ENCODE results near the gene IL17RC. TPM values are rescaled to one million over a fixed set of nuclear protein-coding genes. Genes with fewer than 3 reads are reported as not detected.

Gene IL17RC
- total and polyA plus RNA-seq, 4 donors = 20.5 to 39.8 (median 33.6) TPM

- H3K4me3 ChIP-seq = no peak overlapping the region
- no peak for DNase-seq
Observed at GRCh38 chr3:9918261-9919038, 1.6 kb downstream of the IL17RC start.

GRCh38 chr3:9928158-9928557, 11.3 kb downstream of the IL17RC start:
- WGBS, 2 donors = 97% methylated on average over 23 of the region's 23 CpGs
- H3K27ac ChIP-seq (ENCODE audit: low read depth in 1 of 2, low read length in 1 of 2) = no peak overlapping the region
- H3K4me3 ChIP-seq = no peak overlapping the region
- H3K4me1 ChIP-seq (ENCODE audit: control insufficient read depth in 5 of 5, insufficient read depth in 5 of 5, low read length in 5 of 5) = peaks cover 0 to 7% (median 0%) of the 10 kb centered on the region in 5 donors
- H3K9me3 ChIP-seq (ENCODE audit: control insufficient read depth in 4 of 4, insufficient read depth in 3 of 4, low read length in 3 of 4) = no peaks in the 10 kb centered on the region
- H3K27me3 ChIP-seq (ENCODE audit: control insufficient read depth in 3 of 3, insufficient read depth in 3 of 3, low read length in 2 of 3) = no peaks in the 10 kb centered on the region
- DNase-seq (no peak), ATAC-seq (ENCODE audit: insufficient read depth, low FRiP score) (no peak)
- H3K36me3 ChIP-seq (ENCODE audit: control insufficient read depth in 4 of 4, insufficient read depth in 4 of 4, low read length in 4 of 4) = peaks cover 4 to 31% (median 16%) of the 10 kb centered on the region in 4 donors
- no peak overlapping the region for H3K9ac ChIP-seq (ENCODE audit: insufficient read depth in 1 of 2, low read length in 2 of 2)
- TF ChIP-seq, protein P1, sequence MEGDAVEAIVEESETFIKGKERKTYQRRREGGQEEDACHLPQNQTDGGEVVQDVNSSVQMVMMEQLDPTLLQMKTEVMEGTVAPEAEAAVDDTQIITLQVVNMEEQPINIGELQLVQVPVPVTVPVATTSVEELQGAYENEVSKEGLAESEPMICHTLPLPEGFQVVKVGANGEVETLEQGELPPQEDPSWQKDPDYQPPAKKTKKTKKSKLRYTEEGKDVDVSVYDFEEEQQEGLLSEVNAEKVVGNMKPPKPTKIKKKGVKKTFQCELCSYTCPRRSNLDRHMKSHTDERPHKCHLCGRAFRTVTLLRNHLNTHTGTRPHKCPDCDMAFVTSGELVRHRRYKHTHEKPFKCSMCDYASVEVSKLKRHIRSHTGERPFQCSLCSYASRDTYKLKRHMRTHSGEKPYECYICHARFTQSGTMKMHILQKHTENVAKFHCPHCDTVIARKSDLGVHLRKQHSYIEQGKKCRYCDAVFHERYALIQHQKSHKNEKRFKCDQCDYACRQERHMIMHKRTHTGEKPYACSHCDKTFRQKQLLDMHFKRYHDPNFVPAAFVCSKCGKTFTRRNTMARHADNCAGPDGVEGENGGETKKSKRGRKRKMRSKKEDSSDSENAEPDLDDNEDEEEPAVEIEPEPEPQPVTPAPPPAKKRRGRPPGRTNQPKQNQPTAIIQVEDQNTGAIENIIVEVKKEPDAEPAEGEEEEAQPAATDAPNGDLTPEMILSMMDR (IDR thresholded peaks at IDR 0.05; ENCODE audit: control extremely low read depth, extremely low read depth) = no peak

More at GRCh38 chr3:9918261-9919038, 1.6 kb downstream of the IL17RC start:
- no peak for ATAC-seq (ENCODE audit: insufficient read depth, low FRiP score)
- Histone ChIP-seq H3K36me3 (ENCODE audit: control insufficient read depth in 4 of 4, insufficient read depth in 4 of 4, low read length in 4 of 4) (peaks cover 0 to 6% (median 5%) of the 10 kb centered on the region in 4 donors), H3K27ac (ENCODE audit: low read depth in 1 of 2, low read length in 1 of 2) (no peak overlapping the region), H3K9ac (ENCODE audit: insufficient read depth in 1 of 2, low read length in 2 of 2) (no peak overlapping the region), H3K27me3 (ENCODE audit: control insufficient read depth in 3 of 3, insufficient read depth in 3 of 3, low read length in 2 of 3) (no peaks in the 10 kb centered on the region), H3K9me3 (ENCODE audit: control insufficient read depth in 4 of 4, insufficient read depth in 3 of 4, low read length in 3 of 4) (no peaks in the 10 kb centered on the region), H3K4me1 (ENCODE audit: control insufficient read depth in 5 of 5, insufficient read depth in 5 of 5, low read length in 5 of 5) (peaks cover 0 to 33% (median 21%) of the 10 kb centered on the region in 5 donors)
- TF ChIP-seq, protein P1 (IDR thresholded peaks at IDR 0.05; ENCODE audit: control extremely low read depth, extremely low read depth) = no peak
- WGBS, 2 donors = 93 to 98% methylated on average over 8 of the region's 8 CpGs

DNA sequence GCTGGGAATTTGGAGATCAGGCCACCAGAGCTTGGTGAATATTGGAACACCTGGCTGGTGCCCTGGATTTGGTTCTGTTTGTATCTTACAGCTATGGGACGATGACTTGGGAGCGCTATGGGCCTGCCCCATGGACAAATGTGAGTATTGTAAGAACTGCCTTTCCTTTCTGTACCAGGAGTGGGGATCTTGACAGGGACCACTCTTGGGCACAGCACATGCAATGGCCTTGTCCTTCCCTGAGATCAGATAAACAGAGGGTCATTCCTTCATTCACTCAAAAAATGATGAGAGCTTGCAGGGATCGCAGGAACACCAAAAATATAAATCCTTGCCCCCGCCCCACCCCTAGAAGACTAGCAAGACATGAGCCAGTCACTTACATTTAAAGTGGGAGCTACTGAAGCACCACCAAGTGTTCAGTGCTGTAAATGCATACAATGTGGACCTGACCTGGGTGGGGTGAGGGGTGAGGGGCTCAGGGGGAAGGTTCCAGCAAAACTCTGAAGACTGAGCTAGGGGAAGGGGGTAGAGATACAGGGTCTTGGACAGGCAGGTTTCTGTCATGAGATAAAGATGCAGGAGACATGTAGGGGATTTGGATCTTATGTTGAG, 14.0 kb downstream of the IL17RC start:
- 94 to 98% methylated on average over 4 of the region's 4 CpGs for WGBS, 2 donors
- Histone ChIP-seq H3K36me3 (ENCODE audit: control insufficient read depth in 4 of 4, insufficient read depth in 4 of 4, low read length in 4 of 4) (peaks cover 4 to 23% (median 13%) of the 10 kb centered on the region in 4 donors), H3K4me3 (no peak overlapping the region), H3K4me1 (ENCODE audit: control insufficient read depth in 5 of 5, insufficient read depth in 5 of 5, low read length in 5 of 5) (peaks cover 0 to 17% (median 2%) of the 10 kb centered on the region in 5 donors), H3K27me3 (ENCODE audit: control insufficient read depth in 3 of 3, insufficient read depth in 3 of 3, low read length in 2 of 3) (no peaks in the 10 kb centered on the region), H3K27ac (ENCODE audit: low read depth in 1 of 2, low read length in 1 of 2) (no peak overlapping the region), H3K9me3 (ENCODE audit: control insufficient read depth in 4 of 4, insufficient read depth in 3 of 4, low read length in 3 of 4) (no peaks in the 10 kb centered on the region), H3K9ac (ENCODE audit: insufficient read depth in 1 of 2, low read length in 2 of 2) (no peak overlapping the region)
- no peak for ATAC-seq (ENCODE audit: insufficient read depth, low FRiP score)
- TF ChIP-seq, protein P1 (IDR thresholded peaks at IDR 0.05; ENCODE audit: control extremely low read depth, extremely low read depth) = no peak
- DNase-seq = no peak

All from lung (tissue), 12 donors.